HCT116 (cell line): Measurements from ENCODE around the gene LRIG1. TPM values are rescaled to one million over a fixed set of nuclear protein-coding genes. Genes with fewer than 3 reads are reported as not detected.

Experiments used
- ATAC-seq: fragments of 200-7000 bp; cut with Tn5 transposase; 2 replicates; pipeline ENCODE4 v1.9.1; 2020; ENCODE audit warnings: mild to moderate bottlenecking, moderate library complexity
- BruUV-seq: library from RNA; stranded (reverse); fragments of 400-500 nt; replicated peaks from 2 replicates; lab custom pipeline; 2021; lab: Mats Ljungman, UMichigan
- CTCF ChIA-PET: fragments of 300-600 bp; sonication (Branson Sonifier 250); formaldehyde crosslinking; loops from one replicate; lab custom pipeline; 2021; ENCODE audit warnings: antibody characterized with exemption; lab: Charles Lee
- POLR2A ChIA-PET: fragments of 300-600, 350-600 bp; sonication (Branson Sonifier 250); formaldehyde crosslinking; loops from one replicate; lab custom pipeline; 2021; ENCODE audit warnings: antibody characterized with exemption; lab: Charles Lee
- RAD21 ChIA-PET, 2 experiments: fragments of 300-600 bp; sonication (Branson Sonifier 250); formaldehyde crosslinking; loops; one replicate each; lab custom pipeline; 2023; ENCODE audit warnings: low total read pairs in 2 of 2; ENCODE audit not compliant: uncharacterized antibody in 2 of 2, unreplicated experiment in 2 of 2, low non-redundant PET in 1 of 2; lab: Charles Lee
- DNase-seq: peaks from one replicate; pipeline ENCODE4 v3.0.0-alpha.2; 2010; ENCODE audit warnings: low read depth, low spot score
- H2AFZ ChIP-seq: fragments of 200-600 bp; shearing (Covaris generic), sonication (generic); 2 replicates; pipeline ENCODE4 v1.6.1; 2017; ENCODE audit warnings: low read depth, mixed run types, mixed read lengths, antibody characterized with exemption, low read length; ENCODE audit not compliant: poor library complexity, severe bottlenecking
- H3K27ac ChIP-seq: 2 replicates; pipeline ENCODE4 v1.5.1; 2012; ENCODE audit warnings: low read depth, low read length
- H3K27me3 ChIP-seq: fragments of 200-600 bp; sonication (generic); 2 replicates; pipeline ENCODE4 v1.6.1; 2016; ENCODE audit warnings: mixed run types, low read length, mixed read lengths; ENCODE audit not compliant: insufficient read depth
- H3K36me3 ChIP-seq, 2 experiments: fragments of 200-500 bp in 1 of 2; fragments of 200-600 bp in 1 of 2; sonication (Bioruptor generic) in 1 of 2; sonication (generic) in 1 of 2; 2 replicates each; pipeline versions ENCODE4 v1.5.1 to v1.6.1; 2014 to 2016; ENCODE audit warnings: low read length in 2 of 2, inconsistent platforms in 1 of 2, mixed read lengths in 1 of 2, mixed run types in 1 of 2; ENCODE audit not compliant: insufficient read depth in 2 of 2, control insufficient read depth in 1 of 2
- H3K4me1 ChIP-seq, 2 experiments: fragments of 200-600 bp in 1 of 2; sonication (generic) in 1 of 2; 2 replicates each; pipeline versions ENCODE4 v1.5.1 to v1.6.1; 2012 to 2017; ENCODE audit warnings: low read length in 2 of 2, inconsistent platforms in 1 of 2, mild to moderate bottlenecking in 1 of 2, mixed read lengths in 1 of 2, mixed run types in 1 of 2, moderate library complexity in 1 of 2; ENCODE audit not compliant: insufficient read depth in 2 of 2, control insufficient read depth in 1 of 2
- H3K4me2 ChIP-seq: fragments of 200-600 bp; sonication (generic); 2 replicates; pipeline ENCODE4 v1.6.1; 2017; ENCODE audit warnings: mixed run types, low read length, mixed read lengths
- H3K4me3 ChIP-seq, 2 experiments: fragments of 200-600 bp in 1 of 2; sonication (generic) in 1 of 2; replicated peaks in 1 of 2; 2 replicates each; pipeline ENCODE4 v1.5.1; 2011 to 2016; ENCODE audit warnings: low read length in 2 of 2, control low read depth in 1 of 2, low read depth in 1 of 2, mild to moderate bottlenecking in 1 of 2, mixed read lengths in 1 of 2, mixed run types in 1 of 2
- H3K79me2 ChIP-seq: fragments of 200-600 bp; sonication (generic); 2 replicates; pipeline ENCODE4 v1.6.1; 2017; ENCODE audit warnings: mild to moderate bottlenecking, mixed run types, low read length, moderate library complexity, mixed read lengths; ENCODE audit not compliant: insufficient read depth
- H3K9ac ChIP-seq: fragments of 200-600 bp; sonication (generic); 2 replicates; pipeline ENCODE4 v1.6.1; 2016; ENCODE audit warnings: low read length, mixed read lengths
- H3K9me2 ChIP-seq: fragments of 200-600 bp; sonication (generic), shearing (Covaris generic); 2 replicates; pipeline ENCODE4 v1.6.1; 2017; ENCODE audit warnings: mixed run types, mild to moderate bottlenecking, moderate library complexity; ENCODE audit not compliant: insufficient read depth
- H3K9me3 ChIP-seq, 2 experiments: fragments of 200-500 bp in 1 of 2; fragments of 200-600 bp in 1 of 2; sonication (Bioruptor generic) in 1 of 2; sonication (generic) in 1 of 2; 2 replicates each; pipeline ENCODE4 v1.6.1; 2014 to 2017; ENCODE audit warnings: low read length in 2 of 2, mixed read lengths in 2 of 2, inconsistent platforms in 1 of 2, low read depth in 1 of 2, mild to moderate bottlenecking in 1 of 2, mixed run types in 1 of 2, moderate library complexity in 1 of 2; ENCODE audit not compliant: control insufficient read depth in 1 of 2, insufficient read depth in 1 of 2
- H4K20me1 ChIP-seq: fragments of 200-600 bp; sonication (generic), shearing (Covaris generic); 2 replicates; pipeline ENCODE4 v1.6.1; 2017; ENCODE audit warnings: mixed run types, mild to moderate bottlenecking, moderate library complexity; ENCODE audit not compliant: insufficient read depth
- ATF3 ChIP-seq: IDR thresholded peaks from 2 replicates; pipeline ENCODE4 v1.6.1; 2012
- CBX3 ChIP-seq: IDR thresholded peaks from 2 replicates; pipeline ENCODE4 v1.6.1; 2012; ENCODE audit warnings: low read depth
- CTCF ChIP-seq, 3 experiments: fragments of 200-600 bp in 1 of 3; sonication (generic) in 1 of 3; IDR thresholded peaks in 2 of 3; conservative IDR thresholded peaks in 1 of 3; 2 replicates each; pipeline ENCODE4 v1.5.1; 2012 to 2017; ENCODE audit warnings: low read depth in 2 of 3, low read length in 2 of 3, antibody characterized with exemption in 1 of 3, borderline replicate concordance in 1 of 3, control low read depth in 1 of 3, mild to moderate bottlenecking in 1 of 3, mixed read lengths in 1 of 3, mixed run types in 1 of 3, moderate library complexity in 1 of 3; ENCODE audit not compliant: insufficient read depth in 1 of 3
- EZH2 ChIP-seq: fragments of 200-600 bp; sonication (generic); IDR thresholded peaks from 2 replicates; pipeline ENCODE4 v1.6.1; 2017; ENCODE audit warnings: antibody characterized with exemption, mixed run types
- EZH2phosphoT487 ChIP-seq: fragments of 200-600 bp; IDR thresholded peaks from 2 replicates; pipeline ENCODE4 v1.6.1; 2018; ENCODE audit warnings: antibody characterized with exemption, borderline replicate concordance
- FOSL1 ChIP-seq: IDR thresholded peaks from 2 replicates; pipeline ENCODE4 v1.6.1; 2012; ENCODE audit warnings: low read depth
- JUND ChIP-seq: IDR thresholded peaks from 2 replicates; pipeline ENCODE4 v1.6.1; 2012
- POLR2AphosphoS5 ChIP-seq: IDR thresholded peaks from 2 replicates; pipeline ENCODE4 v1.6.1; 2011; ENCODE audit warnings: mild to moderate bottlenecking, low read depth, low read length, moderate library complexity
- RAD21 ChIP-seq: IDR thresholded peaks from 2 replicates; pipeline ENCODE4 v1.6.1; 2012; ENCODE audit warnings: low read depth, mild to moderate bottlenecking
- SIN3A ChIP-seq: IDR thresholded peaks from 2 replicates; pipeline ENCODE4 v1.6.1; 2012; ENCODE audit warnings: low read depth
- SP1 ChIP-seq: IDR thresholded peaks from 2 replicates; pipeline ENCODE4 v1.6.1; 2012; ENCODE audit warnings: low read depth
- TCF7L2 ChIP-seq: IDR thresholded peaks from 2 replicates; pipeline ENCODE4 v1.7.0; 2011; ENCODE audit warnings: borderline replicate concordance, inconsistent platforms; ENCODE audit not compliant: insufficient read depth, insufficient read length; ENCODE audit errors: extremely low read depth
- ZBTB33 ChIP-seq: IDR thresholded peaks from 2 replicates; pipeline ENCODE4 v1.6.1; 2011; ENCODE audit warnings: mild to moderate bottlenecking, low read length, moderate library complexity; ENCODE audit not compliant: insufficient replicate concordance; ENCODE audit errors: extremely low read depth
- ZFX ChIP-seq: fragments of 450-650 bp; IDR thresholded peaks from 2 replicates; pipeline ENCODE4 v1.6.1; 2017
- ZNF274 ChIP-seq: fragments of 200-500 bp; sonication (Bioruptor generic); IDR thresholded peaks from 2 replicates; pipeline ENCODE4 v1.6.1; 2014; ENCODE audit warnings: mild to moderate bottlenecking, low read depth, low read length, inconsistent platforms
- intact Hi-C: fragments of 100-400 bp; cut with micrococcal nuclease; formaldehyde crosslinking; loops from 2 replicates; pipeline ENCODE4 v1.10.0; 2022
- total RNA-seq: library from RNA; stranded (reverse); gene quantifications from one replicate; pipeline ENCODE4 v1.2.1, GENCODE V29; 2021; ENCODE audit not compliant: unreplicated experiment
- TF ChIP-seq, protein P1 (sequence below): IDR thresholded peaks from 2 replicates; pipeline ENCODE4 v1.6.1; 2012; ENCODE audit warnings: low read depth

The LRIG1 gene
- total RNA-seq, 1 experiment from 2014 or later: 3.1 TPM

DNA sequence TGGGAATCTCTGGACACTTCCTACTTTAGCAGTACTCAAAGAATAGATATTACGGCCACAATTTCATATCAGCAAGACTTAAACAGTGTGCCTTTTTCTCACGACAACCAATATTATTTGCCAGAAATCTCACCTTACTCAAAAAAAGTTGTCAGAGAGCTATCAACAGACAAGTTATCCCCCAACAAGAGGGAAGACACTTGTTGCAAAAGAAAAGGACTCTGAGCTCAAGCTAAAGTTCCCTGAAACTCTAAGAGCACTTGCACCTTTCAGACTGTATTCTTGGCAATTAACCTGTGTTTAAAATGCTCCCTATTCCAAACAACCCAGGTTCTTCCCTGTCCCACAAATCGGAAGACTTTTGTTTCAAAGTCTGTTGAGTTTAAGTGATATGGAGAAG lies 4.5 kb downstream of the LRIG1 start:
- no peak overlapping the region for H3K27ac ChIP-seq
- no peak overlapping the region for H2AFZ ChIP-seq
- no peak overlapping the region for H3K4me2 ChIP-seq
- ChIA-PET POLR2A (no interaction called here), RAD21 (no interaction called here), CTCF (no interaction called here)
- no peak for ATAC-seq
- H3K4me3 ChIP-seq: no peak overlapping the region
- H3K36me3 ChIP-seq: no peaks in the 10 kb centered on the region
- TF ChIP-seq RAD21: no peak
- no peak for TF ChIP-seq SIN3A
- no peak for TF ChIP-seq TCF7L2
- no peak for TF ChIP-seq EZH2phosphoT487
- no peak for TF ChIP-seq ZNF274
- TF ChIP-seq CTCF (IDR thresholded peaks at IDR 0.05 in 2 of 3, conservative IDR thresholded peaks at IDR 0.05 in 1 of 3; ENCODE audit: borderline replicate concordance in 1 of 3, insufficient read depth in 1 of 3, low read depth in 2 of 3, low read length in 2 of 3): no peak
- TF ChIP-seq JUND: no peak
- TF ChIP-seq POLR2AphosphoS5: no peak
- no peak for TF ChIP-seq ZFX
- TF ChIP-seq CBX3: no peak
- TF ChIP-seq, protein P1, sequence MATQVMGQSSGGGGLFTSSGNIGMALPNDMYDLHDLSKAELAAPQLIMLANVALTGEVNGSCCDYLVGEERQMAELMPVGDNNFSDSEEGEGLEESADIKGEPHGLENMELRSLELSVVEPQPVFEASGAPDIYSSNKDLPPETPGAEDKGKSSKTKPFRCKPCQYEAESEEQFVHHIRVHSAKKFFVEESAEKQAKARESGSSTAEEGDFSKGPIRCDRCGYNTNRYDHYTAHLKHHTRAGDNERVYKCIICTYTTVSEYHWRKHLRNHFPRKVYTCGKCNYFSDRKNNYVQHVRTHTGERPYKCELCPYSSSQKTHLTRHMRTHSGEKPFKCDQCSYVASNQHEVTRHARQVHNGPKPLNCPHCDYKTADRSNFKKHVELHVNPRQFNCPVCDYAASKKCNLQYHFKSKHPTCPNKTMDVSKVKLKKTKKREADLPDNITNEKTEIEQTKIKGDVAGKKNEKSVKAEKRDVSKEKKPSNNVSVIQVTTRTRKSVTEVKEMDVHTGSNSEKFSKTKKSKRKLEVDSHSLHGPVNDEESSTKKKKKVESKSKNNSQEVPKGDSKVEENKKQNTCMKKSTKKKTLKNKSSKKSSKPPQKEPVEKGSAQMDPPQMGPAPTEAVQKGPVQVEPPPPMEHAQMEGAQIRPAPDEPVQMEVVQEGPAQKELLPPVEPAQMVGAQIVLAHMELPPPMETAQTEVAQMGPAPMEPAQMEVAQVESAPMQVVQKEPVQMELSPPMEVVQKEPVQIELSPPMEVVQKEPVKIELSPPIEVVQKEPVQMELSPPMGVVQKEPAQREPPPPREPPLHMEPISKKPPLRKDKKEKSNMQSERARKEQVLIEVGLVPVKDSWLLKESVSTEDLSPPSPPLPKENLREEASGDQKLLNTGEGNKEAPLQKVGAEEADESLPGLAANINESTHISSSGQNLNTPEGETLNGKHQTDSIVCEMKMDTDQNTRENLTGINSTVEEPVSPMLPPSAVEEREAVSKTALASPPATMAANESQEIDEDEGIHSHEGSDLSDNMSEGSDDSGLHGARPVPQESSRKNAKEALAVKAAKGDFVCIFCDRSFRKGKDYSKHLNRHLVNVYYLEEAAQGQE: no peak
- TF ChIP-seq ZBTB33: no peak
- TF ChIP-seq EZH2: no peak
- no peak for TF ChIP-seq ATF3
- no peak for TF ChIP-seq FOSL1
- no peak for TF ChIP-seq SP1
- intact Hi-C loops: no loop called here
- no peak overlapping the region for H3K9ac ChIP-seq
- no peaks in the 10 kb centered on the region for H3K9me2 ChIP-seq
- DNase-seq: no peak
- H3K79me2 ChIP-seq: no peaks in the 10 kb centered on the region
- H3K4me1 ChIP-seq: peaks cover 0 to 6% of the 10 kb centered on the region in 2 experiments; a peak in 2 of 4 replicates
- no TSS peak for BruUV-seq
- no peaks in the 10 kb centered on the region for H3K9me3 ChIP-seq
- H4K20me1 ChIP-seq: no peaks in the 10 kb centered on the region
- peaks cover 29% of the 10 kb centered on the region for H3K27me3 ChIP-seq
